Measurements from ENCODE around the gene BCL6. TPM values are rescaled to one million over a fixed set of nuclear protein-coding genes. Genes with fewer than 3 reads are reported as not detected.

Gene BCL6
- total and polyA plus RNA-seq, 4 donors, result 7.8 to 71.8 (median 13.3) TPM

DNA sequence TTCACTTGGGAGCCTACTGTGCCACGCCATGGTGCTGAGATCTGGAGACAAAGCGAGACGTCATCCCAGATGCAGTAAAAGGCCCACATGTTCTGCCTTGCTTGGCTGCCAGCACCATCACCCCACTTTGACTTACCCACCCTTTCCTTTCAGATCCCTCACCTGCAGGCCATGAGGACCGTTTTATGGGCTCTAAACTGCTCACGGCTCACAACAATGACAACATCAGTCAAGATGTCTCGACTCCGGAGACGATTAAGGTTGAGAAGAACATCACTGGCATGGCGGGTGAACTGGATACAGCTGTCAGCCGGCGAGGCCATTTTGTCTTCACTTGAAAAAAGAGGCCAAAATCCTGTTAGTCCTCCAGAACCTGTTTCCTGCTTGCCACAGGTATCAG is 11.9 kb downstream of the BCL6 start:
- H3K4me3 ChIP-seq (ENCODE audit: low read depth in 1 of 3, low read length in 3 of 3), result no peak overlapping the region
- 98% methylated on average over 11 of the region's 11 CpGs for WGBS
- peaks cover 0 to 43% (median 17%) of the 10 kb centered on the region in 4 donors for H3K4me1 ChIP-seq (ENCODE audit: control insufficient read depth in 4 of 4, insufficient read depth in 4 of 4, low read length in 3 of 4)
- H3K27me3 ChIP-seq (ENCODE audit: control insufficient read depth in 4 of 4, insufficient read depth in 4 of 4, low read length in 3 of 4), result no peaks in the 10 kb centered on the region
- H3K27ac ChIP-seq (ENCODE audit: low read depth in 1 of 2, low read length in 2 of 2), result no peak overlapping the region
- H3K9me3 ChIP-seq (ENCODE audit: control insufficient read depth in 4 of 4, low read length in 3 of 4), result no peaks in the 10 kb centered on the region
- peaks cover 4 to 58% (median 55%) of the 10 kb centered on the region in 4 donors for H3K36me3 ChIP-seq (ENCODE audit: control insufficient read depth in 4 of 4, insufficient read depth in 3 of 4, low read depth in 1 of 4, low read length in 3 of 4)
- no peak for DNase-seq (ENCODE audit: low spot score)
- TF ChIP-seq HNF4G (IDR thresholded peaks at IDR 0.05) (no peak), HNF4A (conservative IDR thresholded peaks at IDR 0.05) (no peak), FOXA1 (IDR thresholded peaks at IDR 0.05) (no peak), JUND (IDR thresholded peaks at IDR 0.05) (no peak), RAD21 (IDR thresholded peaks at IDR 0.05) (no peak), RXRA (IDR thresholded peaks at IDR 0.05) (no peak), NR2F2 (IDR thresholded peaks at IDR 0.05) (no peak), GABPA (IDR thresholded peaks at IDR 0.05 in 1 of 2, conservative IDR thresholded peaks at IDR 0.05 in 1 of 2) (no peak)
- no peak overlapping the region for H3K9ac ChIP-seq (ENCODE audit: low read depth in 1 of 2, low read length in 2 of 2)

DNA sequence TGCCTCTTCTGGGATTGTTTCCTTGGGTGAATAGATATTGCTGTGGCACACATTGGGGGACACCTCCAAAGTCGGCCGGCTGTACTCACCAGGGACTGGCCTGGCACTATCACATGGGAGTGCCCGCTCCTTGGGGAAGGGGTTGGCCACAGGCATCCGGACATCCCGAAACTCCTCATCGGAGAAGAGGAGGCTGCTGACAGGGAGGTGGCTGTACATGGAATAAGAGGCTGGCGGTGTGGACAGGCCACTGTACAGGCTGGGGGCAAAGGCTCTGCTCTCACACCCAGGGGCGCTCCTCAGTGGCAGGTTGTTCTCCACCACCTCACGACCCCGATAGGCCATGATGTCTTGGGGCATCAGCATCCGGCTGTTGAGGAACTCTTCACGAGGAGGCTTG is 15.7 kb downstream of the BCL6 start:
- H3K27me3 ChIP-seq (ENCODE audit: control insufficient read depth in 4 of 4, insufficient read depth in 4 of 4, low read length in 3 of 4), result no peaks in the 10 kb centered on the region
- no peak overlapping the region for H3K4me3 ChIP-seq (ENCODE audit: low read depth in 1 of 3, low read length in 3 of 3)
- peaks cover 16 to 96% (median 90%) of the 10 kb centered on the region in 4 donors for H3K36me3 ChIP-seq (ENCODE audit: control insufficient read depth in 4 of 4, insufficient read depth in 3 of 4, low read depth in 1 of 4, low read length in 3 of 4)
- no peak overlapping the region for H3K27ac ChIP-seq (ENCODE audit: low read depth in 1 of 2, low read length in 2 of 2)
- no peak for DNase-seq (ENCODE audit: low spot score)
- WGBS, result 96% methylated on average over 12 of the region's 12 CpGs
- no peak overlapping the region for H3K9ac ChIP-seq (ENCODE audit: low read depth in 1 of 2, low read length in 2 of 2)
- no peaks in the 10 kb centered on the region for H3K9me3 ChIP-seq (ENCODE audit: control insufficient read depth in 4 of 4, low read length in 3 of 4)
- H3K4me1 ChIP-seq (ENCODE audit: control insufficient read depth in 4 of 4, insufficient read depth in 4 of 4, low read length in 3 of 4), result peaks cover 0 to 20% (median 13%) of the 10 kb centered on the region in 4 donors
- no peak for TF ChIP-seq JUND (IDR thresholded peaks at IDR 0.05)
- TF ChIP-seq YY1 (IDR thresholded peaks at IDR 0.05), result no peak
- TF ChIP-seq GABPA (IDR thresholded peaks at IDR 0.05 in 1 of 2, conservative IDR thresholded peaks at IDR 0.05 in 1 of 2), result no peak
- TF ChIP-seq RXRA (IDR thresholded peaks at IDR 0.05), result no peak
- TF ChIP-seq RAD21 (IDR thresholded peaks at IDR 0.05), result no peak
- TF ChIP-seq, protein P1, sequence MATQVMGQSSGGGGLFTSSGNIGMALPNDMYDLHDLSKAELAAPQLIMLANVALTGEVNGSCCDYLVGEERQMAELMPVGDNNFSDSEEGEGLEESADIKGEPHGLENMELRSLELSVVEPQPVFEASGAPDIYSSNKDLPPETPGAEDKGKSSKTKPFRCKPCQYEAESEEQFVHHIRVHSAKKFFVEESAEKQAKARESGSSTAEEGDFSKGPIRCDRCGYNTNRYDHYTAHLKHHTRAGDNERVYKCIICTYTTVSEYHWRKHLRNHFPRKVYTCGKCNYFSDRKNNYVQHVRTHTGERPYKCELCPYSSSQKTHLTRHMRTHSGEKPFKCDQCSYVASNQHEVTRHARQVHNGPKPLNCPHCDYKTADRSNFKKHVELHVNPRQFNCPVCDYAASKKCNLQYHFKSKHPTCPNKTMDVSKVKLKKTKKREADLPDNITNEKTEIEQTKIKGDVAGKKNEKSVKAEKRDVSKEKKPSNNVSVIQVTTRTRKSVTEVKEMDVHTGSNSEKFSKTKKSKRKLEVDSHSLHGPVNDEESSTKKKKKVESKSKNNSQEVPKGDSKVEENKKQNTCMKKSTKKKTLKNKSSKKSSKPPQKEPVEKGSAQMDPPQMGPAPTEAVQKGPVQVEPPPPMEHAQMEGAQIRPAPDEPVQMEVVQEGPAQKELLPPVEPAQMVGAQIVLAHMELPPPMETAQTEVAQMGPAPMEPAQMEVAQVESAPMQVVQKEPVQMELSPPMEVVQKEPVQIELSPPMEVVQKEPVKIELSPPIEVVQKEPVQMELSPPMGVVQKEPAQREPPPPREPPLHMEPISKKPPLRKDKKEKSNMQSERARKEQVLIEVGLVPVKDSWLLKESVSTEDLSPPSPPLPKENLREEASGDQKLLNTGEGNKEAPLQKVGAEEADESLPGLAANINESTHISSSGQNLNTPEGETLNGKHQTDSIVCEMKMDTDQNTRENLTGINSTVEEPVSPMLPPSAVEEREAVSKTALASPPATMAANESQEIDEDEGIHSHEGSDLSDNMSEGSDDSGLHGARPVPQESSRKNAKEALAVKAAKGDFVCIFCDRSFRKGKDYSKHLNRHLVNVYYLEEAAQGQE (IDR thresholded peaks at IDR 0.05), result no peak

DNA sequence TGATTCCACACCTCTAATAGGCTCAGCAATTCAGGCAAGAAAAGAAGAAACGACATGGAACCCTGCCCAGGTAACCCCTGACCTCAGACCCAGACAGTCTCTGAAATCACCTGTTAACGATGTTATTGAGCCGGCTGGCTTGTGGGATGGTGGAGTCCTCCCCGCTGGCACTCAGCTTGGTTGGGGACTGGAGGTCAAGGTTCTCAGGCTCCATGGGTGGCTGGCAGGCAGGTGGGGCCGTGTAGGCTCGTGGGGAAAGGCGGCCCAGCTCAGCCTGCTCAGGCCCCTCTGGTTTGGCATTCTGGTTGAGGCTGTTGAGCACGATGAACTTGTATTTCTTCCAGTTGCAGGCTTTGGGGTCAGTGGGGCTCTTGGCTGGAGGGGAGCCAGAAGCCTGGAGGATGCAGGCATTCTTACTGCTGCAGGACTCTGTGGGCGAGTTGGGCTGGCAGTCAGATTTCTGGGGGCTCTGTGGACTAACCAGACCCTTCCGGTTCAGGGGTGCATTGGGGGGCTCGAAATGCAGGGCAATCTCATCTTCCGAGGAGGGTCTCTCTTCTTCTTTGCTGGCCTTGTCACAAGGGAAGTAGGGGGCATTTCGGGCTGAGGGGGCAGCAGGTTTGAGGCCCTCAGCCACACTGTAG is 16.2 kb downstream of the BCL6 start:
- no peak overlapping the region for H3K4me3 ChIP-seq (ENCODE audit: low read depth in 1 of 3, low read length in 3 of 3)
- peaks cover 0 to 20% (median 12%) of the 10 kb centered on the region in 4 donors for H3K4me1 ChIP-seq (ENCODE audit: control insufficient read depth in 4 of 4, insufficient read depth in 4 of 4, low read length in 3 of 4)
- no peaks in the 10 kb centered on the region for H3K27me3 ChIP-seq (ENCODE audit: control insufficient read depth in 4 of 4, insufficient read depth in 4 of 4, low read length in 3 of 4)
- H3K27ac ChIP-seq (ENCODE audit: low read depth in 1 of 2, low read length in 2 of 2), result no peak overlapping the region
- TF ChIP-seq GABPA (IDR thresholded peaks at IDR 0.05 in 1 of 2, conservative IDR thresholded peaks at IDR 0.05 in 1 of 2), result no peak
- no peak for TF ChIP-seq YY1 (IDR thresholded peaks at IDR 0.05)
- TF ChIP-seq, protein P2, sequence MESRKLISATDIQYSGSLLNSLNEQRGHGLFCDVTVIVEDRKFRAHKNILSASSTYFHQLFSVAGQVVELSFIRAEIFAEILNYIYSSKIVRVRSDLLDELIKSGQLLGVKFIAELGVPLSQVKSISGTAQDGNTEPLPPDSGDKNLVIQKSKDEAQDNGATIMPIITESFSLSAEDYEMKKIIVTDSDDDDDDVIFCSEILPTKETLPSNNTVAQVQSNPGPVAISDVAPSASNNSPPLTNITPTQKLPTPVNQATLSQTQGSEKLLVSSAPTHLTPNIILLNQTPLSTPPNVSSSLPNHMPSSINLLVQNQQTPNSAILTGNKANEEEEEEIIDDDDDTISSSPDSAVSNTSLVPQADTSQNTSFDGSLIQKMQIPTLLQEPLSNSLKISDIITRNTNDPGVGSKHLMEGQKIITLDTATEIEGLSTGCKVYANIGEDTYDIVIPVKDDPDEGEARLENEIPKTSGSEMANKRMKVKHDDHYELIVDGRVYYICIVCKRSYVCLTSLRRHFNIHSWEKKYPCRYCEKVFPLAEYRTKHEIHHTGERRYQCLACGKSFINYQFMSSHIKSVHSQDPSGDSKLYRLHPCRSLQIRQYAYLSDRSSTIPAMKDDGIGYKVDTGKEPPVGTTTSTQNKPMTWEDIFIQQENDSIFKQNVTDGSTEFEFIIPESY (IDR thresholded peaks at IDR 0.05), result no peak
- peak; percentile 44 to 67 for TF ChIP-seq RXRA (IDR thresholded peaks at IDR 0.05)
- TF ChIP-seq, protein P3, sequence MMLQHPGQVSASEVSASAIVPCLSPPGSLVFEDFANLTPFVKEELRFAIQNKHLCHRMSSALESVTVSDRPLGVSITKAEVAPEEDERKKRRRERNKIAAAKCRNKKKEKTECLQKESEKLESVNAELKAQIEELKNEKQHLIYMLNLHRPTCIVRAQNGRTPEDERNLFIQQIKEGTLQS (IDR thresholded peaks at IDR 0.05), result no peak
- no peak for TF ChIP-seq HNF4G (IDR thresholded peaks at IDR 0.05)
- TF ChIP-seq SP1 (IDR thresholded peaks at IDR 0.05), result peak; percentile 49
- TF ChIP-seq, protein P1 (IDR thresholded peaks at IDR 0.05), result no peak
- TF ChIP-seq HNF4A (conservative IDR thresholded peaks at IDR 0.05), result peak; percentile 43 to 66
- TF ChIP-seq, protein P4, sequence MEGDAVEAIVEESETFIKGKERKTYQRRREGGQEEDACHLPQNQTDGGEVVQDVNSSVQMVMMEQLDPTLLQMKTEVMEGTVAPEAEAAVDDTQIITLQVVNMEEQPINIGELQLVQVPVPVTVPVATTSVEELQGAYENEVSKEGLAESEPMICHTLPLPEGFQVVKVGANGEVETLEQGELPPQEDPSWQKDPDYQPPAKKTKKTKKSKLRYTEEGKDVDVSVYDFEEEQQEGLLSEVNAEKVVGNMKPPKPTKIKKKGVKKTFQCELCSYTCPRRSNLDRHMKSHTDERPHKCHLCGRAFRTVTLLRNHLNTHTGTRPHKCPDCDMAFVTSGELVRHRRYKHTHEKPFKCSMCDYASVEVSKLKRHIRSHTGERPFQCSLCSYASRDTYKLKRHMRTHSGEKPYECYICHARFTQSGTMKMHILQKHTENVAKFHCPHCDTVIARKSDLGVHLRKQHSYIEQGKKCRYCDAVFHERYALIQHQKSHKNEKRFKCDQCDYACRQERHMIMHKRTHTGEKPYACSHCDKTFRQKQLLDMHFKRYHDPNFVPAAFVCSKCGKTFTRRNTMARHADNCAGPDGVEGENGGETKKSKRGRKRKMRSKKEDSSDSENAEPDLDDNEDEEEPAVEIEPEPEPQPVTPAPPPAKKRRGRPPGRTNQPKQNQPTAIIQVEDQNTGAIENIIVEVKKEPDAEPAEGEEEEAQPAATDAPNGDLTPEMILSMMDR (IDR thresholded peaks at IDR 0.05; ENCODE audit: low read depth, low read length, missing input control), result no peak
- TF ChIP-seq NR2F2 (IDR thresholded peaks at IDR 0.05), result no peak
- no peak for DNase-seq (ENCODE audit: low spot score)
- WGBS, result 61% methylated on average over 13 of the region's 13 CpGs
- peaks cover 17 to 96% (median 92%) of the 10 kb centered on the region in 4 donors for H3K36me3 ChIP-seq (ENCODE audit: control insufficient read depth in 4 of 4, insufficient read depth in 3 of 4, low read depth in 1 of 4, low read length in 3 of 4)
- no peak overlapping the region for H3K9ac ChIP-seq (ENCODE audit: low read depth in 1 of 2, low read length in 2 of 2)
- no peaks in the 10 kb centered on the region for H3K9me3 ChIP-seq (ENCODE audit: control insufficient read depth in 4 of 4, low read length in 3 of 4)

Data from liver (tissue), 9 donors.